Measurements from ENCODE around the gene CCDC127. TPM values are rescaled to one million over a fixed set of nuclear protein-coding genes. Genes with fewer than 3 reads are reported as not detected.

CCDC127 gene
- total RNA-seq, 1 donor from 2014 or later = 10.1 TPM

DNA sequence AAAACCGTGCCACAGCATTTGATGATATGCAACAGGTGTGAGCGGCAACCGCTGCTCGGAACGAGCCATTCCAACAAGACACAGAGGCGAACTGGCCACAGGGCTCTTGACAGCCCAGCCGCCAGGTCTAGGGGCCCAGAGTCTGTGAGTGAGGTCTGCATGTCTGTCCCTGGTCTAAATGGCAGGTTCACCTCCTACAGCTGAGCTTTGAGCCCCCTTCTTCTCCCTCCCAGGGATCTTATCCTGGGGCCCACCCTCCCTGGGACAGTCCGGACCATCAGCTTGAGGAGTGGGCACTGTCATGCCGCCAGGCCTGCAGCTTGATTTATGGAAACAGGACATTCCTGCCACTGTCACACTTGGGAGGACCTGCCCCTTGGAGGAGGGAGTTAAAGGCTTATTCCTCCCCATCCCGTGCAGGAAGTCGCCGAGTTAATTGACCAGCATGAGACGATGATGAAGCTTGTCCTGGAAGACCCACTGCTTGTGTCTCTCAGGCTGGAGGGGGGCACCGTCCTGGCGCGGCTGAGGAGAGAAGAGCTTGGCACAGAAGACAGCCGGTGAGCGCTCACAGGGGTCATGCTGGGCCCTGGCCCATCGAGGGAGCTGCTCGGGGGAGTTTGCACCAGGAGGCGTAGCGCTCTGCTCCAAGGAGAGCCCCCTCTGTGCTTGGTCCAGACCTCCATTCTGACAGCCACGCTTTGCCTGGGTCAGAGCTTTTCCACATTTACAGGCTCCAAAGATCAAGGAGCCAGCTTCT lies 62.1 kb downstream of the CCDC127 start:
- TF ChIP-seq CTCF (IDR thresholded peaks at IDR 0.05; ENCODE audit: unreplicated experiment) = no peak
- Mint-ChIP-seq H3K27me3 (no peaks in the 10 kb centered on the region), H3K9me3 (ENCODE audit: low read depth) (no peaks in the 10 kb centered on the region), H3K4me3 (ENCODE audit: low read depth) (no peak overlapping the region), H3K27ac (no peak overlapping the region), H3K36me3 (ENCODE audit: insufficient read depth) (peaks cover 33% of the 10 kb centered on the region), H3K4me1 (ENCODE audit: low read depth) (no peaks in the 10 kb centered on the region)
- no peak for DNase-seq (ENCODE audit: low spot score, unreplicated experiment)

DNA sequence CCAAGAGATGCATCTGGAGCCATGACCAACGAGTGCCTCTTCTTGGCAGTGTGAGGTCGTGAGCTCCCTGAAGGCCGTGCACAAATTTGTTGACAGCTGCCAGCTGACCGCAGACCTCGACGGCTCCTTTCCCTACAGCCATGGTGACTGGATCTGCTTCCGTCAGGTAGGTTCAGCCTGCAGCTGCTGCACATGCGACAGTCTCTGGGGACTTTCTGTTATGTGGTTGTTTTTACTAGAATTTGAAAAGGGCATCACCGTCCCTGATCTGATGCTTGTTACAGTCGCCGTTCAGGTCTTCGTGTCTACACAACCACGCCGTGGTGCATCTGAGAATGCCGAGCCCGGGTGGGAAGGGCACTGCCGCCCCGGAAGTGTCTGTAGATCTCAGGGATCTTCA lies 63.1 kb downstream of the CCDC127 start:
- Mint-ChIP-seq H3K27me3 (no peaks in the 10 kb centered on the region), H3K9me3 (ENCODE audit: low read depth) (no peaks in the 10 kb centered on the region), H3K4me3 (ENCODE audit: low read depth) (no peak overlapping the region), H3K36me3 (ENCODE audit: insufficient read depth) (peaks cover 32% of the 10 kb centered on the region), H3K27ac (no peak overlapping the region), H3K4me1 (ENCODE audit: low read depth) (no peaks in the 10 kb centered on the region)
- no peak for DNase-seq (ENCODE audit: low spot score, unreplicated experiment)
- no peak for TF ChIP-seq CTCF (IDR thresholded peaks at IDR 0.05; ENCODE audit: unreplicated experiment)

GRCh38 chr5:154236-154635 lies 63.7 kb downstream of the CCDC127 start:
- H3K9me3 Mint-ChIP-seq (ENCODE audit: low read depth) = no peaks in the 10 kb centered on the region
- no peak for DNase-seq (ENCODE audit: low spot score, unreplicated experiment)
- peak overlapping the region; percentile 83 for H3K27ac Mint-ChIP-seq
- H3K27me3 Mint-ChIP-seq = no peaks in the 10 kb centered on the region
- no peak for TF ChIP-seq CTCF (IDR thresholded peaks at IDR 0.05; ENCODE audit: unreplicated experiment)
- H3K4me3 Mint-ChIP-seq (ENCODE audit: low read depth) = no peak overlapping the region
- H3K4me1 Mint-ChIP-seq (ENCODE audit: low read depth) = no peaks in the 10 kb centered on the region
- H3K36me3 Mint-ChIP-seq (ENCODE audit: insufficient read depth) = peaks cover 34% of the 10 kb centered on the region

- TF ChIP-seq CTCF (IDR thresholded peaks at IDR 0.05; ENCODE audit: unreplicated experiment) = no peak
- no peaks in the 10 kb centered on the region for H3K4me1 Mint-ChIP-seq (ENCODE audit: low read depth)
- no peaks in the 10 kb centered on the region for H3K9me3 Mint-ChIP-seq (ENCODE audit: low read depth)
- no peak overlapping the region for H3K27ac Mint-ChIP-seq
- H3K27me3 Mint-ChIP-seq = no peaks in the 10 kb centered on the region
- H3K36me3 Mint-ChIP-seq (ENCODE audit: insufficient read depth) = peaks cover 38% of the 10 kb centered on the region
- H3K4me3 Mint-ChIP-seq (ENCODE audit: low read depth) = no peak overlapping the region
- no peak for DNase-seq (ENCODE audit: low spot score, unreplicated experiment)
Measured at GRCh38 chr5:153256-153655, 64.7 kb downstream of the CCDC127 start.

GRCh38 chr5:152077-152476 lies 65.9 kb downstream of the CCDC127 start:
- DNase-seq (ENCODE audit: low spot score, unreplicated experiment) = no peak
- peaks cover 45% of the 10 kb centered on the region for H3K36me3 Mint-ChIP-seq (ENCODE audit: insufficient read depth)
- no peaks in the 10 kb centered on the region for H3K4me1 Mint-ChIP-seq (ENCODE audit: low read depth)
- no peak overlapping the region for H3K27ac Mint-ChIP-seq
- H3K27me3 Mint-ChIP-seq = no peaks in the 10 kb centered on the region
- H3K4me3 Mint-ChIP-seq (ENCODE audit: low read depth) = no peak overlapping the region
- TF ChIP-seq CTCF (IDR thresholded peaks at IDR 0.05; ENCODE audit: unreplicated experiment) = no peak
- H3K9me3 Mint-ChIP-seq (ENCODE audit: low read depth) = peaks cover 10% of the 10 kb centered on the region
